Activated B cell treated with CpG ODN at 0.5 μM for 24 hours (primary cell): ENCODE data around the gene ZFP69B. TPM values are rescaled to one million over a fixed set of nuclear protein-coding genes. Genes with fewer than 3 reads are reported as not detected.

Source experiments
- ATAC-seq: fragments of 200-7000 bp; cut with Tn5 transposase; one replicate; pipeline ENCODE4 v1.10.0; 2021; ENCODE audit warnings: low read depth, mild to moderate bottlenecking, moderate library complexity
- CTCF ChIA-PET: fragments of 350-600 bp; sonication (Branson Sonifier 250); formaldehyde crosslinking; loops from one replicate; lab custom pipeline; 2021; ENCODE audit warnings: antibody characterized with exemption; lab: Charles Lee
- POLR2A ChIA-PET: fragments of 350-600 bp; sonication (Branson Sonifier 250); formaldehyde crosslinking; loops from one replicate; lab custom pipeline; 2021; ENCODE audit warnings: antibody characterized with exemption; lab: Charles Lee
- DNase-seq: peaks from one replicate; pipeline ENCODE4 v3.0.0; 2022
- H3K27ac Mint-ChIP-seq: one replicate; pipeline ENCODE4 v1.8.0; 2020; ENCODE audit warnings: mixed read lengths
- H3K27me3 Mint-ChIP-seq: one replicate; pipeline ENCODE4 v1.8.0; 2021; ENCODE audit warnings: mixed read lengths
- H3K36me3 Mint-ChIP-seq: one replicate; pipeline ENCODE4 v1.8.0; 2021; ENCODE audit warnings: low read depth, mixed read lengths
- H3K4me1 Mint-ChIP-seq: one replicate; pipeline ENCODE4 v1.8.0; 2021; ENCODE audit warnings: mixed read lengths
- H3K4me3 Mint-ChIP-seq: one replicate; pipeline ENCODE4 v1.8.0; 2020; ENCODE audit warnings: mild to moderate bottlenecking, mixed read lengths
- H3K9me3 Mint-ChIP-seq: one replicate; pipeline ENCODE4 v1.8.0; 2020; ENCODE audit warnings: mixed read lengths
- CTCF ChIP-seq: fragments of 200-600 bp; IDR thresholded peaks from one replicate; pipeline ENCODE4 v1.8.0; 2022; ENCODE audit warnings: antibody characterized with exemption, mild to moderate bottlenecking
- intact Hi-C: fragments of 100-400 bp; cut with micrococcal nuclease; formaldehyde crosslinking; loops from one replicate; pipeline ENCODE4 v1.15.1; 2024
- total RNA-seq: library from RNA; stranded (reverse); gene quantifications from 2 replicates; pipeline ENCODE4 v1.2.3, GENCODE V29; 2022

Gene ZFP69B
- total RNA-seq, 1 donor from 2014 or later: 10.4 TPM

DNA sequence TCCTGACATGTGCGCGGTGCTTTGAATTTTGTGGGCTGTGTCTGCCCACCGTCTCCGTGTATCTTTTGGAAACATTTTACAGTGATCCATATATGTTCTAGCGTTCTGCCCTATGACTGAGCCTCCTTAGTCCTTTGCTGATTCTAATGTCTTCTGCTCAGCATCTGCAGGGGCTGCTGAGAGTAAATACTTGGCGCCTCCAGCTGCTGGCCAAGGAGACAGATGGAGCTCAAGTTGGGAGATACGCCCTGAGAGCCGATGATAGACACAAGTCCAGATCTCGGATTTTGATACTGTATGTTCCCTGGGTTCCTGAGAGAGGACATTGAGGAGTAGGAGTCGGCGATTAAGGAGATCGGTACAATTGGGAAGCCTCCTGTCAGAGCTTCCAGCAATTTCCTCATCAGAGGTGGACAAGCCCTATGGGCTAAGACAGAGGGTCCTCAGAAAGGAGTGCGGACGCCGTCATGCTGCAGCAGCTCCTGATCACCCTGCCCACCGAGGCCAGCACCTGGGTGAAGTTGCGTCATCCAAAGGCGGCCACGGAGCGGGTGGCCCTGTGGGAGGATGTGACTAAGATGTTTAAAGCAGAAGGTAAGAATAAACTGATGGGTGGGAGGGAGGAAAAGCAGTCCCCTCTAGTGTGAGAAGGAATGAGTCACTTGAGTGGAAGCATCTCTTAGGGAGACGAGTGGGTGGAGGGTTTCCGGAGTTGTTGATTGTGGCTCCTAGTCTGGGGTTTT, 390 bp downstream of the ZFP69B start:
- H3K27me3 Mint-ChIP-seq: no peaks in the 10 kb centered on the region
- peak overlapping the region; percentile 86 for H3K4me3 Mint-ChIP-seq
- ChIA-PET CTCF (interaction anchor here (0.9 to 2.4 kb wide), 3 partner anchors 11 to 82 kb away, joined by 3 to 14 read pairs (median 4); no protein-coding TSS in a partner anchor), POLR2A (interaction anchor here (0.6 to 2.1 kb wide), 22 partner anchors 8 to 529 kb away, joined by 3 to 18 read pairs (median 6); partner anchors contain the start of genes COL9A2, CTPS1, EXO5 and NFYC)
- TF ChIP-seq CTCF: no peak
- H3K4me1 Mint-ChIP-seq: peaks cover 30% of the 10 kb centered on the region
- H3K9me3 Mint-ChIP-seq: peaks cover 16% of the 10 kb centered on the region
- peak overlapping the region; percentile 90 for H3K27ac Mint-ChIP-seq
- peaks cover 37% of the 10 kb centered on the region for H3K36me3 Mint-ChIP-seq
- intact Hi-C loops: loop anchor here (1.0 to 5.0 kb wide), 5 partner anchors 27 to 192 kb away; partner anchors contain the start of genes EXO5, SMAP2, ZFP69 and ZMPSTE24
- ATAC-seq (peak; percentile 64), DNase-seq (peak; percentile 47)

DNA sequence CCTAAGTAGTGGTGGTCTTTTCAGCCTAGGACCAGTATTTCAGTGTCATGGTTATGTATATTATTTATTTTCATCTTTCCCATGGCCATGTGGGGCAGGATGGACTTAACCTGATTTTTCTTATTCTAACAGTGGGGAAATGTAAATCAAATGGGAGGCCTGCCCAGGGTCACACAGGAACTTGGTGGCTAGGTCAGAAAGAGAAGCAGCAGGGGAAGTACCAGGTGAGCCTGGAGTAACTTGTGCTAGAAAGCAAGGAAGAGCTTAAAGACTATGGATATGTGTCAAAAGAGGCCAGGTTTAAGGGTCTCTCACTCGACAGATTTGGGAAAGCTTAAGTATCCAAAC, 936 bp downstream of the ZFP69B start:
- CTCF ChIA-PET: interaction anchor here (2.4 kb wide), 1 partner anchor 13 kb away, joined by 14 read pairs; no protein-coding TSS in a partner anchor
- Mint-ChIP-seq H3K4me1 (peaks cover 30% of the 10 kb centered on the region), H3K4me3 (peak overlapping the region; percentile 86), H3K9me3 (peaks cover 14% of the 10 kb centered on the region), H3K36me3 (peaks cover 42% of the 10 kb centered on the region), H3K27ac (peak overlapping the region; percentile 90), H3K27me3 (no peaks in the 10 kb centered on the region)
- POLR2A ChIA-PET: interaction anchor here (0.6 to 2.1 kb wide), 9 partner anchors 16 to 298 kb away, joined by 3 to 18 read pairs (median 8); partner anchors contain the start of genes EXO5, NFYC, ZFP69 and ZNF684
- TF ChIP-seq CTCF: no peak
- no peak for ATAC-seq
- intact Hi-C loops: loop anchor here (5.0 kb wide), 1 partner anchor 79 kb away; the partner anchor contains the start of gene SMAP2
- DNase-seq: no peak

DNA sequence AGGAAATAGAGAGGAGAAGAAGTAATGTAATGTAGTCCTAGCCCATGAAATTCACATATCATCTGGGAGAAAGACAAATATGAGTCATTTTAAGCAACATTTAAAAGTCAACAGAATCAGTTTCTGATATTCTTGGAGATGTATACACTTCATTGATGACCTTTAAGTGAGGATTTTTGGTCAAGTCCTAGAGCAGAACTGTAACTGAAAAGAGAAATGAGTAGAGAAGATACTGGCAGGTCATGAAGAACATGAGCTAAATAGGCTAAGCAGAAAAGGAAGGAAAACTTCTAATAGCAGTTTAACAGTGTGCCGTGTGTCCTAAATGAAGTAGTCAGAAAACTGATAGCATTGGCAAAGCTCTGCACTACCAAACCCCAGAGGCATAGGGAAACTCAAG, 4.6 kb downstream of the ZFP69B start:
- ATAC-seq (no peak), DNase-seq (no peak)
- peaks cover 78% of the 10 kb centered on the region for H3K36me3 Mint-ChIP-seq
- intact Hi-C loops: loop anchor here (5.0 kb wide), 1 partner anchor 83 kb away; the partner anchor contains the start of gene SMAP2
- H3K4me1 Mint-ChIP-seq: peaks cover 23% of the 10 kb centered on the region
- ChIA-PET POLR2A (no interaction called here), CTCF (no interaction called here)
- H3K27ac Mint-ChIP-seq: no peak overlapping the region
- H3K4me3 Mint-ChIP-seq: no peak overlapping the region
- no peaks in the 10 kb centered on the region for H3K27me3 Mint-ChIP-seq
- TF ChIP-seq CTCF: no peak
- peaks cover 46% of the 10 kb centered on the region for H3K9me3 Mint-ChIP-seq

DNA sequence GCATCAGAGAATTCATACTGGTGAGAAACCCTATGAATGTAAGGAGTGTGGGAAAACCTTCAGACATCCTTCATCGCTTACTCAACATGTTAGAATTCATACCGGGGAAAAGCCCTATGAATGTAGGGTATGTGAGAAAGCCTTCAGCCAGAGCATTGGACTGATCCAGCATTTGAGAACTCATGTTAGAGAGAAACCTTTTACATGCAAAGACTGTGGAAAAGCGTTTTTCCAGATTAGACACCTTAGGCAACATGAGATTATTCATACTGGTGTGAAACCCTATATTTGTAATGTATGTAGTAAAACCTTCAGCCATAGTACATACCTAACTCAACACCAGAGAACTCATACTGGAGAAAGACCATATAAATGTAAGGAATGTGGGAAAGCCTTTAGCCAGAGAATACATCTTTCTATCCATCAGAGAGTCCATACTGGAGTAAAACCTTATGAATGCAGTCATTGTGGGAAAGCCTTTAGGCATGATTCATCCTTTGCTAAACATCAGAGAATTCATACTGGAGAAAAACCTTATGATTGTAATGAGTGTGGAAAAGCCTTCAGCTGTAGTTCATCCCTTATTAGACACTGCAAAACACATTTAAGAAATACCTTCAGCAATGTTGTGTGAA, 12.8 kb downstream of the ZFP69B start:
- CTCF ChIA-PET: no interaction called here
- Mint-ChIP-seq H3K36me3 (peaks cover 82% of the 10 kb centered on the region), H3K4me3 (no peak overlapping the region), H3K27me3 (no peaks in the 10 kb centered on the region), H3K4me1 (no peaks in the 10 kb centered on the region), H3K27ac (no peak overlapping the region), H3K9me3 (peaks cover 59% of the 10 kb centered on the region)
- POLR2A ChIA-PET: interaction anchor here (0.6 to 1.5 kb wide), 2 partner anchors 14 to 388 kb away, joined by 5 read pairs; partner anchors contain the start of gene ZFP69
- intact Hi-C loops: no loop called here
- ATAC-seq (no peak), DNase-seq (no peak)
- no peak for TF ChIP-seq CTCF

- peaks cover 57% of the 10 kb centered on the region for H3K9me3 Mint-ChIP-seq
- no peak for DNase-seq
- ChIA-PET CTCF (no interaction called here), POLR2A (no interaction called here)
- H3K4me1 Mint-ChIP-seq: no peaks in the 10 kb centered on the region
- no peak for ATAC-seq
- intact Hi-C loops: no loop called here
- H3K36me3 Mint-ChIP-seq: peaks cover 45% of the 10 kb centered on the region
- H3K27me3 Mint-ChIP-seq: no peaks in the 10 kb centered on the region
- no peak overlapping the region for H3K27ac Mint-ChIP-seq
- no peak overlapping the region for H3K4me3 Mint-ChIP-seq
- no peak for TF ChIP-seq CTCF
These were observed 19.1 kb downstream of the ZFP69B start for GRCh38 chr1:40469327-40469726.
